ENCODE measurements around the gene SYVN1. TPM values are rescaled to one million over a fixed set of nuclear protein-coding genes. Genes with fewer than 3 reads are reported as not detected.
A peak's percentile ranks its signal among the peaks of the same experiment; 100 is the strongest.

The SYVN1 gene
- total RNA-seq, 1 experiment from 2014 or later, result 34.8 TPM

- Mint-ChIP-seq H3K27ac (peak overlapping the region; percentile 54; the same call in 1 of the 2 replicates), H3K36me3 (peaks cover 61% of the 10 kb centered on the region), H3K4me3 (no peak overlapping the region), H3K4me1 (peaks cover 14% of the 10 kb centered on the region), H3K27me3 (ENCODE audit: low read depth) (no peaks in the 10 kb centered on the region), H3K9me3 (no peaks in the 10 kb centered on the region)
- peak; percentile 73 for DNase-seq (ENCODE audit: low spot score)
- ATAC-seq, result peak; percentile 89
- ChIA-PET CTCF (interaction anchor here (0.6 to 1.8 kb wide), 4 partner anchors 11 to 249 kb away, joined by 3 to 4 read pairs (median 4); a partner anchor contains a TSS), POLR2A (no interaction called here)
- no peak for TF ChIP-seq CDX4 (CRISPR knock-in tag; IDR thresholded peaks at IDR 0.05; ENCODE audit: borderline replicate concordance)
- peak; percentile 88 for TF ChIP-seq CTCF (IDR thresholded peaks at IDR 0.05)
Measured at GRCh38 chr11:65078151-65078550, 56.2 kb downstream of the SYVN1 start.

GRCh38 chr11:65077451-65077850, 56.9 kb downstream of the SYVN1 start:
- Mint-ChIP-seq H3K27me3 (ENCODE audit: low read depth) (no peaks in the 10 kb centered on the region), H3K36me3 (peaks cover 56% of the 10 kb centered on the region), H3K9me3 (no peaks in the 10 kb centered on the region), H3K27ac (no peak overlapping the region), H3K4me1 (peaks cover 8% of the 10 kb centered on the region), H3K4me3 (no peak overlapping the region)
- TF ChIP-seq ZBTB43 (CRISPR knock-in tag; IDR thresholded peaks at IDR 0.05) (no peak), FOXP4 (CRISPR knock-in tag; IDR thresholded peaks at IDR 0.05) (no peak), PRRX2 (CRISPR knock-in tag; IDR thresholded peaks at IDR 0.05) (no peak), SOX15 (CRISPR knock-in tag; IDR thresholded peaks at IDR 0.05) (no peak), CDX4 (CRISPR knock-in tag; IDR thresholded peaks at IDR 0.05; ENCODE audit: borderline replicate concordance) (no peak), ELF4 (CRISPR knock-in tag; IDR thresholded peaks at IDR 0.05; ENCODE audit: low read depth) (no peak), ZSCAN18 (CRISPR knock-in tag; IDR thresholded peaks at IDR 0.05) (no peak), ZNF512 (CRISPR knock-in tag; IDR thresholded peaks at IDR 0.05; ENCODE audit: borderline replicate concordance) (no peak), RORB (CRISPR knock-in tag; IDR thresholded peaks at IDR 0.05) (no peak)
- ATAC-seq (no peak), DNase-seq (ENCODE audit: low spot score) (no peak)
- CTCF ChIA-PET, result interaction anchor here (0.7 to 1.8 kb wide), 4 partner anchors 9 to 15 kb away, joined by 3 to 4 read pairs (median 3); a partner anchor contains a TSS
- POLR2A ChIA-PET, result interaction anchor here (0.6 kb wide), 1 partner anchor 208 kb away, joined by 3 read pairs; no protein-coding TSS in a partner anchor

Small RNA genes within 50 kb of the gene (microRNA-seq; reads per million reads assigned to microRNA genes)
- 1.0 reads per million for gene MIR6751 (ENCODE audit: borderline number of aligned reads)

Other genes starting within 250 kb of the SYVN1 start
- gene ATG2A, start 217.3 kb downstream of the SYVN1 start, total RNA-seq (2021), result 25.2 to 31.4 TPM (median 27.6 TPM) in 3 replicates
- 8.7 to 10.2 TPM (median 9.1 TPM) in 3 replicates for gene PPP2R5B, start 209.8 kb downstream of the SYVN1 start, total RNA-seq (2021)
- gene GPHA2, start 198.6 kb downstream of the SYVN1 start, total RNA-seq (2021), result 1.0 to 1.6 TPM (median 1.6 TPM) in 3 replicates
- gene MAJIN, start 162.4 kb downstream of the SYVN1 start, total RNA-seq (2021), result not detected in 3 replicates
- 1.3 to 3.2 TPM (median 2.2 TPM) in 3 replicates for gene BATF2, start 137.5 kb downstream of the SYVN1 start, total RNA-seq (2021)
- 171 to 248 TPM (median 235 TPM) in 3 replicates for gene ARL2, start 120.4 kb downstream of the SYVN1 start, total RNA-seq (2021)
- 16.7 to 19.6 TPM (median 17.6 TPM) in 3 replicates for gene SNX15, start 107.1 kb downstream of the SYVN1 start, total RNA-seq (2021)
- gene SAC3D1, start 93.3 kb downstream of the SYVN1 start, total RNA-seq (2021), result 22.2 to 26.2 TPM (median 22.8 TPM) in 3 replicates
- 4.5 to 6.1 TPM (median 5.9 TPM) in 3 replicates for gene NAALADL1, start 76.0 kb downstream of the SYVN1 start, total RNA-seq (2021)
- 80.6 to 95.9 TPM (median 86.9 TPM) in 3 replicates for gene CDCA5, start 50.5 kb downstream of the SYVN1 start, total RNA-seq (2021)
- 32.2 to 33.8 TPM (median 32.8 TPM) in 3 replicates for gene ZFPL1, start 50.3 kb downstream of the SYVN1 start, total RNA-seq (2021)
- 122 to 136 TPM (median 123 TPM) in 3 replicates for gene VPS51, start 38.3 kb downstream of the SYVN1 start, total RNA-seq (2021)
- 63.8 to 74.9 TPM (median 71.5 TPM) in 3 replicates for gene TM7SF2, start 22.6 kb downstream of the SYVN1 start, total RNA-seq (2021)
- gene ZNHIT2, start 16.8 kb downstream of the SYVN1 start, total RNA-seq (2021), result 15.9 to 18.3 TPM (median 16.7 TPM) in 3 replicates
- gene FAU, start 12.4 kb downstream of the SYVN1 start, total RNA-seq (2021), result 951 to 991 TPM (median 985 TPM) in 3 replicates
- gene MRPL49, start 12.2 kb downstream of the SYVN1 start, total RNA-seq (2021), result 51.3 to 55.9 TPM (median 53.3 TPM) in 3 replicates
- gene SPDYC, start 35.7 kb upstream of the SYVN1 start, total RNA-seq (2021), result 0.27 to 0.35 TPM (median 0.32 TPM) in 3 replicates
- 204 to 257 TPM (median 218 TPM) in 3 replicates for gene CAPN1, start 47.4 kb upstream of the SYVN1 start, total RNA-seq (2021)
- 26.9 to 35.6 TPM (median 28.5 TPM) in 3 replicates for gene POLA2, start 127.4 kb upstream of the SYVN1 start, total RNA-seq (2021)
- 11.0 to 15.2 TPM (median 11.5 TPM) in 3 replicates for gene CDC42EP2, start 180.3 kb upstream of the SYVN1 start, total RNA-seq (2021)
- gene DPF2, start 199.3 kb upstream of the SYVN1 start, total RNA-seq (2021), result 59.0 to 71.0 TPM (median 66.3 TPM) in 3 replicates
- gene TIGD3, start 220.2 kb upstream of the SYVN1 start, total RNA-seq (2021), result 1.9 to 2.3 TPM (median 2.1 TPM) in 3 replicates
- gene SLC25A45, start 248.1 kb upstream of the SYVN1 start, total RNA-seq (2021), result 1.5 to 2.5 TPM (median 1.7 TPM) in 3 replicates